CD4-positive, alpha-beta T cell (primary cell): ENCODE results near the gene ZNF396. TPM values are rescaled to one million over a fixed set of nuclear protein-coding genes. Genes with fewer than 3 reads are reported as not detected.
A peak's percentile ranks its signal among the peaks of the same experiment; 100 is the strongest.

Experiments used
- ATAC-seq: fragments of 200-7000 bp; cut with Tn5 transposase; one replicate; pipeline ENCODE4 v1.10.0; 2022; ENCODE audit warnings: mild to moderate bottlenecking; ENCODE audit not compliant: poor library complexity
- CTCF ChIA-PET: fragments of 350-600 bp; sonication (Branson Sonifier 250); formaldehyde crosslinking; loops from one replicate; lab custom pipeline; 2021; ENCODE audit warnings: antibody characterized with exemption, inconsistent platforms; lab: Charles Lee
- POLR2A ChIA-PET: fragments of 350-600 bp; sonication (Branson Sonifier 250); formaldehyde crosslinking; loops from one replicate; lab custom pipeline; 2021; ENCODE audit warnings: antibody characterized with exemption, inconsistent platforms; lab: Charles Lee
- DNase-seq, 14 experiments: peaks; one replicate each; pipeline ENCODE4 v3.0.0-alpha.2; 2013 to 2020; ENCODE audit warnings: mixed read lengths in 2 of 14
- H3K27ac ChIP-seq, 2 donors: one replicate each; pipeline versions ENCODE4 v1.5.1 to v1.7.0; 2013; ENCODE audit warnings: low read length in 2 of 2, low read depth in 1 of 2, mild to moderate bottlenecking in 1 of 2
- H3K27me3 ChIP-seq, 2 experiments: 1 replicate in 1 of 2; 2 replicates in 1 of 2; pipeline versions ENCODE4 v1.6.1 to v1.7.0; 2013; ENCODE audit warnings: low read length in 2 of 2, control low read depth in 1 of 2, mild to moderate bottlenecking in 1 of 2, moderate library complexity in 1 of 2; ENCODE audit not compliant: insufficient read depth in 2 of 2, control insufficient read depth in 1 of 2
- H3K36me3 ChIP-seq: one replicate; pipeline ENCODE4 v1.6.1; 2013; ENCODE audit warnings: low read length, control low read depth; ENCODE audit not compliant: insufficient read depth
- H3K4me1 ChIP-seq: one replicate; pipeline ENCODE4 v1.6.1; 2013; ENCODE audit warnings: low read length, control low read depth; ENCODE audit not compliant: insufficient read depth
- H3K4me3 ChIP-seq: one replicate; pipeline ENCODE4 v1.5.1; 2013; ENCODE audit warnings: mild to moderate bottlenecking, low read length, moderate library complexity
- H3K9me3 ChIP-seq, 2 experiments: 1 replicate in 1 of 2; 2 replicates in 1 of 2; pipeline versions ENCODE4 v1.6.1 to v1.7.0; 2013; ENCODE audit warnings: low read length in 2 of 2, mild to moderate bottlenecking in 2 of 2, control low read depth in 1 of 2, moderate library complexity in 1 of 2; ENCODE audit not compliant: control insufficient read depth in 1 of 2, insufficient read depth in 1 of 2
- H3K27ac Mint-ChIP-seq: one replicate; pipeline ENCODE4 v1.8.0; 2020; ENCODE audit warnings: mixed read lengths
- H3K27me3 Mint-ChIP-seq: one replicate; pipeline ENCODE4 v1.8.0; 2021; ENCODE audit warnings: mixed read lengths
- H3K36me3 Mint-ChIP-seq: one replicate; pipeline ENCODE4 v1.8.0; 2021; ENCODE audit warnings: low read depth, mixed read lengths
- H3K4me1 Mint-ChIP-seq: one replicate; pipeline ENCODE4 v1.8.0; 2021; ENCODE audit warnings: low read depth, mixed read lengths
- H3K4me3 Mint-ChIP-seq: one replicate; pipeline ENCODE4 v1.8.0; 2020; ENCODE audit warnings: mild to moderate bottlenecking, mixed read lengths
- H3K9me3 Mint-ChIP-seq: one replicate; pipeline ENCODE4 v1.8.0; 2020; ENCODE audit warnings: mixed read lengths
- CTCF ChIP-seq: fragments of 200-600 bp; IDR thresholded peaks from one replicate; pipeline ENCODE4 v1.8.0; 2022; ENCODE audit warnings: antibody characterized with exemption, mild to moderate bottlenecking
- intact Hi-C, 2 experiments: fragments of 100-400 bp; cut with DNase I in 1 of 2; cut with micrococcal nuclease in 1 of 2; formaldehyde crosslinking; loops; one replicate each; pipeline versions ENCODE4 v1.15.1 to v1.9.0; 2023 to 2025; cut with DNase I, micrococcal nuclease
- total RNA-seq, 174 experiments: library from RNA in 2 of 174; stranded (reverse) in 2 of 174; gene quantifications; one replicate each; pipeline ENCODE4 v1.2.3 and lab custom pipeline; 2021 to 2026

The ZNF396 gene
- total RNA-seq, 2 experiments from 2014 or later = 0.25 to 0.28 TPM

GRCh38 chr18:35389095-35389618 lies 12.0 kb upstream of the ZNF396 start:
- Histone ChIP-seq H3K4me1 (peaks cover 5% of the 10 kb centered on the region), H3K36me3 (no peaks in the 10 kb centered on the region), H3K27ac (no peak overlapping the region), H3K4me3 (no peak overlapping the region), H3K27me3 (peaks cover 0 to 4% of the 10 kb centered on the region in 2 experiments), H3K9me3 (no peaks in the 10 kb centered on the region)
- ChIA-PET CTCF (no interaction called here), POLR2A (no interaction called here)
- intact Hi-C loops = loop anchor here in 1 of 2 experiments (5.0 to 10.0 kb wide), 2 partner anchors 563 to 896 kb away; no protein-coding TSS in a partner anchor
- ATAC-seq (no peak), DNase-seq (no peak)
- Mint-ChIP-seq H3K36me3 (no peaks in the 10 kb centered on the region), H3K4me1 (peaks cover 7% of the 10 kb centered on the region), H3K4me3 (no peak overlapping the region), H3K9me3 (no peaks in the 10 kb centered on the region), H3K27me3 (peaks cover 22% of the 10 kb centered on the region), H3K27ac (no peak overlapping the region)
- no peak for TF ChIP-seq CTCF

GRCh38 chr18:35387152-35387571 lies 10.0 kb upstream of the ZNF396 start:
- intact Hi-C loops = loop anchor here in 1 of 2 experiments (5.0 to 10.0 kb wide), 2 partner anchors 565 to 898 kb away; no protein-coding TSS in a partner anchor
- DNase-seq (peak in 2 of 14 experiments; percentile 30 to 42), ATAC-seq (peak; percentile 20)
- Mint-ChIP-seq H3K36me3 (no peaks in the 10 kb centered on the region), H3K27ac (no peak overlapping the region), H3K4me3 (no peak overlapping the region), H3K27me3 (peaks cover 23% of the 10 kb centered on the region), H3K4me1 (peaks cover 7% of the 10 kb centered on the region), H3K9me3 (no peaks in the 10 kb centered on the region)
- no peak for TF ChIP-seq CTCF
- ChIA-PET CTCF (interaction anchor here (1.1 to 1.7 kb wide), 18 partner anchors 8 to 585 kb away, joined by 3 to 10 read pairs (median 4); partner anchors contain the start of genes INO80C, RMP24 and ZNF397), POLR2A (interaction anchor here (0.9 kb wide), 1 partner anchor 147 kb away, joined by 3 read pairs; the partner anchor contains the start of gene ZNF397)
- Histone ChIP-seq H3K27ac (no peak overlapping the region), H3K4me3 (no peak overlapping the region), H3K4me1 (peaks cover 5% of the 10 kb centered on the region), H3K36me3 (no peaks in the 10 kb centered on the region), H3K9me3 (no peaks in the 10 kb centered on the region), H3K27me3 (peaks cover 0 to 4% of the 10 kb centered on the region in 2 experiments)

- Mint-ChIP-seq H3K27me3 (peaks cover 23% of the 10 kb centered on the region), H3K36me3 (no peaks in the 10 kb centered on the region), H3K4me1 (peaks cover 7% of the 10 kb centered on the region), H3K9me3 (no peaks in the 10 kb centered on the region), H3K4me3 (no peak overlapping the region), H3K27ac (no peak overlapping the region)
- intact Hi-C loops = loop anchor here in 1 of 2 experiments (5.0 to 10.0 kb wide), 2 partner anchors 566 to 898 kb away; no protein-coding TSS in a partner anchor
- peak; percentile 99 for ATAC-seq
- Histone ChIP-seq H3K36me3 (no peaks in the 10 kb centered on the region), H3K27ac (no peak overlapping the region), H3K27me3 (peaks cover 0 to 4% of the 10 kb centered on the region in 2 experiments), H3K4me1 (peaks cover 5% of the 10 kb centered on the region), H3K4me3 (no peak overlapping the region), H3K9me3 (no peaks in the 10 kb centered on the region)
- TF ChIP-seq CTCF = peak; percentile 95
- peak; percentile 29 to 89 (median 52) for DNase-seq
- ChIA-PET POLR2A (interaction anchor here (0.6 to 1.0 kb wide), 3 partner anchors 111 to 357 kb away, joined by 3 to 5 read pairs (median 3); partner anchors contain the start of genes INO80C and ZNF397), CTCF (interaction anchor here (0.6 to 1.7 kb wide), 21 partner anchors 9 to 586 kb away, joined by 3 to 10 read pairs (median 3); partner anchors contain the start of genes INO80C, RMP24 and ZNF397)
Observed at GRCh38 chr18:35386600-35387100, 9.5 kb upstream of the ZNF396 start.
